Gastrocnemius medialis (tissue), 4 donors: Measurements from ENCODE around the gene PACSIN2.

ENCODE experiments used
- CTCF ChIP-seq, 5 experiments: fragments of 450-650 bp in 3 of 5; fragments of 200-600 bp in 2 of 5; sonication (generic) in 2 of 5; IDR thresholded peaks in 4 of 5; conservative IDR thresholded peaks in 1 of 5; 1 replicate in 4 of 5; 2 replicates in 1 of 5; pipeline ENCODE4 v1.5.1; 2016 to 2019; ENCODE audit warnings: antibody characterized with exemption in 5 of 5, mild to moderate bottlenecking in 3 of 5, moderate library complexity in 3 of 5
- POLR2A ChIP-seq, 2 donors: fragments of 450-650 bp; IDR thresholded peaks; one replicate each; pipeline ENCODE4 v1.6.1; 2017; ENCODE audit warnings: antibody characterized with exemption in 2 of 2, mild to moderate bottlenecking in 2 of 2, moderate library complexity in 2 of 2

- TF ChIP-seq CTCF (IDR thresholded peaks at IDR 0.05 in 4 of 5, conservative IDR thresholded peaks at IDR 0.05 in 1 of 5) = no peak
- no peak for TF ChIP-seq POLR2A (IDR thresholded peaks at IDR 0.05)
These were observed 16.7 kb upstream of the PACSIN2 start for GRCh38 chr22:43031617-43032016.
